ENCODE results near the gene KHDRBS2. TPM values are rescaled to one million over a fixed set of nuclear protein-coding genes. Genes with fewer than 3 reads are reported as not detected.

KHDRBS2 gene
- total RNA-seq, 4 donors from 2014 or later = 5.2 to 19.2 (median 16.6) TPM

- Histone ChIP-seq H3K9me3 (no peaks in the 10 kb centered on the region), H3K4me1 (peaks cover 0 to 5% of the 10 kb centered on the region in 2 donors), H3K4me3 (replicated peaks in 1 of 3) (no peak overlapping the region), H3K36me3 (no peaks in the 10 kb centered on the region), H3K27me3 (no peaks in the 10 kb centered on the region), H3K27ac (no peak overlapping the region)
- intact Hi-C loops (cut with DNase I) = no loop called here
- TF ChIP-seq POLR2A (IDR thresholded peaks at IDR 0.05) = no peak
- no peak for TF ChIP-seq CTCF (IDR thresholded peaks at IDR 0.05)
- peak in 1 of 2 donors; percentile 2 for DNase-seq
Measured at GRCh38 chr6:61953851-61954250, 332.2 kb downstream of the KHDRBS2 start.

- H3K27me3 ChIP-seq = no peaks in the 10 kb centered on the region
Measured at GRCh38 chr6:61951586-61951985, 334.4 kb downstream of the KHDRBS2 start.

GRCh38 chr6:61950811-61951210 lies 335.2 kb downstream of the KHDRBS2 start:
- Histone ChIP-seq H3K4me3 (replicated peaks in 1 of 3) (no peak overlapping the region), H3K27ac (no peak overlapping the region), H3K4me1 (peaks cover 0 to 5% of the 10 kb centered on the region in 2 donors), H3K27me3 (no peaks in the 10 kb centered on the region), H3K36me3 (no peaks in the 10 kb centered on the region), H3K9me3 (no peaks in the 10 kb centered on the region)
- 93% methylated on average over 1 of the region's 1 CpG for WGBS, 2 donors
- no peak for DNase-seq
- no peak for TF ChIP-seq CTCF (IDR thresholded peaks at IDR 0.05)
- TF ChIP-seq POLR2A (IDR thresholded peaks at IDR 0.05) = no peak
- intact Hi-C loops (cut with DNase I) = no loop called here

More at GRCh38 chr6:61951586-61951985, 334.4 kb downstream of the KHDRBS2 start:
- H3K4me1 ChIP-seq = peaks cover 0 to 5% of the 10 kb centered on the region in 2 donors
- H3K9me3 ChIP-seq = no peaks in the 10 kb centered on the region
- no peak overlapping the region for H3K4me3 ChIP-seq (replicated peaks in 1 of 3)
- no peak overlapping the region for H3K27ac ChIP-seq
- no peaks in the 10 kb centered on the region for H3K36me3 ChIP-seq
- intact Hi-C loops (cut with DNase I) = no loop called here
- 70 to 90% methylated on average over 1 of the region's 1 CpG for WGBS, 2 donors
- TF ChIP-seq CTCF (IDR thresholded peaks at IDR 0.05) (no peak), POLR2A (IDR thresholded peaks at IDR 0.05) (no peak)
- DNase-seq = no peak

GRCh38 chr6:61949971-61950370 lies 336.1 kb downstream of the KHDRBS2 start:
- Histone ChIP-seq H3K27me3 (no peaks in the 10 kb centered on the region), H3K36me3 (no peaks in the 10 kb centered on the region), H3K9me3 (no peaks in the 10 kb centered on the region), H3K4me3 (replicated peaks in 1 of 3) (no peak overlapping the region), H3K27ac (no peak overlapping the region), H3K4me1 (peaks cover 0 to 5% of the 10 kb centered on the region in 2 donors)
- TF ChIP-seq CTCF (IDR thresholded peaks at IDR 0.05) = no peak
- DNase-seq = no peak
- WGBS, 2 donors = 85 to 92% methylated on average over 1 of the region's 1 CpG
- intact Hi-C loops (cut with DNase I) = no loop called here

- intact Hi-C loops (cut with DNase I) = no loop called here
- TF ChIP-seq CTCF (IDR thresholded peaks at IDR 0.05) = no peak
- no peak for TF ChIP-seq POLR2A (IDR thresholded peaks at IDR 0.05)
Measured at GRCh38 chr6:61949161-61949560, 336.9 kb downstream of the KHDRBS2 start.

More at GRCh38 chr6:61949161-61949560, 336.9 kb downstream of the KHDRBS2 start:
- Histone ChIP-seq H3K27ac (no peak overlapping the region), H3K9me3 (no peaks in the 10 kb centered on the region), H3K4me1 (peaks cover 0 to 5% of the 10 kb centered on the region in 2 donors), H3K27me3 (no peaks in the 10 kb centered on the region), H3K36me3 (no peaks in the 10 kb centered on the region), H3K4me3 (replicated peaks in 1 of 3) (no peak overlapping the region)
- no peak for DNase-seq

All from thyroid gland (tissue), 4 donors.